ENCODE data around the gene GABRB3.

- TF ChIP-seq CTCF (IDR thresholded peaks at IDR 0.05) (no peak), ZFX (IDR thresholded peaks at IDR 0.05; ENCODE audit: borderline replicate concordance) (no peak)
These were observed 12.9 kb downstream of the GABRB3 start for GRCh38 chr15:26759986-26760385.

All from 22Rv1 (cell line).